ENCODE data around the gene RING1. TPM values are rescaled to one million over a fixed set of nuclear protein-coding genes. Genes with fewer than 3 reads are reported as not detected.
"Not testable (repeated sequence)": the region's sequence is repeated elsewhere in the genome, so short reads cannot be mapped to it uniquely, and the experiment has no call there.

Gene RING1
- total RNA-seq, 3 donors from 2014 or later, result 64.7 to 66.5 (median 66.3) TPM

GRCh38 chr6:33215271-33216116 lies 7.2 kb downstream of the RING1 start:
- DNase-seq, result no peak
- H3K4me3 Mint-ChIP-seq, result no peak overlapping the region

GRCh38 chr6:33216117-33216649 lies 7.9 kb downstream of the RING1 start:
- H3K27me3 Mint-ChIP-seq (ENCODE audit: low read depth), result peaks cover 38% of the 10 kb centered on the region
- ATAC-seq, result no peak
- no peak overlapping the region for H3K4me3 Mint-ChIP-seq
- DNase-seq, result no peak
- H3K36me3 Mint-ChIP-seq (ENCODE audit: insufficient read depth), result peaks cover 2% of the 10 kb centered on the region
- H3K9me3 Mint-ChIP-seq, result no peaks in the 10 kb centered on the region
- peaks cover 21% of the 10 kb centered on the region for H3K4me1 Mint-ChIP-seq (ENCODE audit: low read depth)

More at GRCh38 chr6:33215271-33216116, 7.2 kb downstream of the RING1 start:
- H3K36me3 Mint-ChIP-seq (ENCODE audit: insufficient read depth), result peaks cover 8% of the 10 kb centered on the region
- no peak for ATAC-seq
- no peaks in the 10 kb centered on the region for H3K9me3 Mint-ChIP-seq
- peaks cover 37% of the 10 kb centered on the region for H3K27me3 Mint-ChIP-seq (ENCODE audit: low read depth)
- H3K4me1 Mint-ChIP-seq (ENCODE audit: low read depth), result peaks cover 21% of the 10 kb centered on the region

- Mint-ChIP-seq H3K27me3 (ENCODE audit: low read depth) (peaks cover 43% of the 10 kb centered on the region), H3K4me1 (ENCODE audit: low read depth) (peaks cover 19% of the 10 kb centered on the region), H3K4me3 (no peak overlapping the region), H3K36me3 (ENCODE audit: insufficient read depth) (no peaks in the 10 kb centered on the region), H3K9me3 (no peaks in the 10 kb centered on the region)
- ATAC-seq (no peak), DNase-seq (no peak)
Observed at GRCh38 chr6:33217246-33217645, 8.9 kb downstream of the RING1 start.

GRCh38 chr6:33217681-33218080 lies 9.4 kb downstream of the RING1 start:
- DNase-seq (no peak), ATAC-seq (no peak)
- Mint-ChIP-seq H3K36me3 (ENCODE audit: insufficient read depth) (no peaks in the 10 kb centered on the region), H3K9me3 (no peaks in the 10 kb centered on the region), H3K4me1 (ENCODE audit: low read depth) (peaks cover 16% of the 10 kb centered on the region), H3K4me3 (no peak overlapping the region), H3K27me3 (ENCODE audit: low read depth) (peaks cover 48% of the 10 kb centered on the region)

GRCh38 chr6:33226503-33227120 lies 18.3 kb downstream of the RING1 start:
- not testable (repeated sequence) for H3K9me3 Mint-ChIP-seq; H3K36me3 Mint-ChIP-seq (ENCODE audit: insufficient read depth); H3K4me3 Mint-ChIP-seq; ATAC-seq; DNase-seq; H3K4me1 Mint-ChIP-seq (ENCODE audit: low read depth)
- peaks cover 29% of the 10 kb centered on the region for H3K27me3 Mint-ChIP-seq (ENCODE audit: low read depth)

- DNase-seq (no peak), ATAC-seq (no peak)
- no peaks in the 10 kb centered on the region for H3K9me3 Mint-ChIP-seq
- no peaks in the 10 kb centered on the region for H3K4me1 Mint-ChIP-seq (ENCODE audit: low read depth)
- H3K4me3 Mint-ChIP-seq, result no peak overlapping the region
- peaks cover 33% of the 10 kb centered on the region for H3K27me3 Mint-ChIP-seq (ENCODE audit: low read depth)
- H3K36me3 Mint-ChIP-seq (ENCODE audit: insufficient read depth), result no peaks in the 10 kb centered on the region
Observed at GRCh38 chr6:33235221-33235634, 26.9 kb downstream of the RING1 start.

GRCh38 chr6:33236328-33236727 lies 28.0 kb downstream of the RING1 start:
- Mint-ChIP-seq H3K27me3 (ENCODE audit: low read depth) (peaks cover 31% of the 10 kb centered on the region), H3K4me3 (no peak overlapping the region), H3K4me1 (ENCODE audit: low read depth) (no peaks in the 10 kb centered on the region), H3K36me3 (ENCODE audit: insufficient read depth) (no peaks in the 10 kb centered on the region), H3K9me3 (no peaks in the 10 kb centered on the region)
- no peak for DNase-seq
- ATAC-seq, result no peak

- peaks cover 26% of the 10 kb centered on the region for H3K27me3 Mint-ChIP-seq (ENCODE audit: low read depth)
- peaks cover 4% of the 10 kb centered on the region for H3K4me1 Mint-ChIP-seq (ENCODE audit: low read depth)
- ATAC-seq (no peak), DNase-seq (no peak)
- H3K9me3 Mint-ChIP-seq, result no peaks in the 10 kb centered on the region
- no peaks in the 10 kb centered on the region for H3K36me3 Mint-ChIP-seq (ENCODE audit: insufficient read depth)
- H3K4me3 Mint-ChIP-seq, result no peak overlapping the region
Observed at GRCh38 chr6:33236852-33237251, 28.6 kb downstream of the RING1 start.

GRCh38 chr6:33237741-33238140 lies 29.4 kb downstream of the RING1 start:
- H3K27me3 Mint-ChIP-seq (ENCODE audit: low read depth), result peaks cover 21% of the 10 kb centered on the region
- no peak for DNase-seq
- ATAC-seq, result no peak
- peaks cover 10% of the 10 kb centered on the region for H3K4me1 Mint-ChIP-seq (ENCODE audit: low read depth)
- H3K4me3 Mint-ChIP-seq, result no peak overlapping the region
- no peaks in the 10 kb centered on the region for H3K36me3 Mint-ChIP-seq (ENCODE audit: insufficient read depth)
- H3K9me3 Mint-ChIP-seq, result no peaks in the 10 kb centered on the region

GRCh38 chr6:33241968-33242367 lies 33.7 kb downstream of the RING1 start:
- H3K4me3 Mint-ChIP-seq, result no peak overlapping the region
- H3K4me1 Mint-ChIP-seq (ENCODE audit: low read depth), result peaks cover 10% of the 10 kb centered on the region
- ATAC-seq (peak; percentile 90 to 96), DNase-seq (no peak)
- no peaks in the 10 kb centered on the region for H3K9me3 Mint-ChIP-seq
- peaks cover 4% of the 10 kb centered on the region for H3K27me3 Mint-ChIP-seq (ENCODE audit: low read depth)
- no peaks in the 10 kb centered on the region for H3K36me3 Mint-ChIP-seq (ENCODE audit: insufficient read depth)

- DNase-seq, result no peak
- no peak for ATAC-seq
- Mint-ChIP-seq H3K4me3 (no peak overlapping the region), H3K4me1 (ENCODE audit: low read depth) (peaks cover 16% of the 10 kb centered on the region), H3K27me3 (ENCODE audit: low read depth) (peaks cover 4% of the 10 kb centered on the region), H3K36me3 (ENCODE audit: insufficient read depth) (no peaks in the 10 kb centered on the region), H3K9me3 (no peaks in the 10 kb centered on the region)
Observed at GRCh38 chr6:33243476-33243875, 35.2 kb downstream of the RING1 start.

- H3K4me3 Mint-ChIP-seq, result peak overlapping the region; percentile 89
- peak; percentile 92 for DNase-seq
- H3K27me3 Mint-ChIP-seq (ENCODE audit: low read depth), result no peaks in the 10 kb centered on the region
- no peaks in the 10 kb centered on the region for H3K9me3 Mint-ChIP-seq
- ATAC-seq, result peak; percentile 42 to 44
- H3K4me1 Mint-ChIP-seq (ENCODE audit: low read depth), result peaks cover 36% of the 10 kb centered on the region
- peaks cover 11% of the 10 kb centered on the region for H3K36me3 Mint-ChIP-seq (ENCODE audit: insufficient read depth)
Observed at GRCh38 chr6:33247977-33248642, 39.8 kb downstream of the RING1 start.

GRCh38 chr6:33248643-33248931 lies 40.3 kb downstream of the RING1 start:
- DNase-seq (no peak), ATAC-seq (peak; percentile 16 to 20)
- Mint-ChIP-seq H3K36me3 (ENCODE audit: insufficient read depth) (peaks cover 11% of the 10 kb centered on the region), H3K9me3 (no peaks in the 10 kb centered on the region), H3K4me1 (ENCODE audit: low read depth) (peaks cover 36% of the 10 kb centered on the region), H3K27me3 (ENCODE audit: low read depth) (no peaks in the 10 kb centered on the region), H3K4me3 (peak overlapping the region; percentile 89)

GRCh38 chr6:33248932-33249731 lies 40.8 kb downstream of the RING1 start:
- Mint-ChIP-seq H3K36me3 (ENCODE audit: insufficient read depth) (peaks cover 11% of the 10 kb centered on the region), H3K9me3 (no peaks in the 10 kb centered on the region), H3K4me1 (ENCODE audit: low read depth) (peaks cover 36% of the 10 kb centered on the region), H3K27me3 (ENCODE audit: low read depth) (no peaks in the 10 kb centered on the region), H3K4me3 (peak overlapping the region; percentile 89)
- ATAC-seq (peak; percentile 90 to 92), DNase-seq (peak; percentile 90)
